ENCODE measurements around the gene RNF220.

The RNF220 gene

DNA sequence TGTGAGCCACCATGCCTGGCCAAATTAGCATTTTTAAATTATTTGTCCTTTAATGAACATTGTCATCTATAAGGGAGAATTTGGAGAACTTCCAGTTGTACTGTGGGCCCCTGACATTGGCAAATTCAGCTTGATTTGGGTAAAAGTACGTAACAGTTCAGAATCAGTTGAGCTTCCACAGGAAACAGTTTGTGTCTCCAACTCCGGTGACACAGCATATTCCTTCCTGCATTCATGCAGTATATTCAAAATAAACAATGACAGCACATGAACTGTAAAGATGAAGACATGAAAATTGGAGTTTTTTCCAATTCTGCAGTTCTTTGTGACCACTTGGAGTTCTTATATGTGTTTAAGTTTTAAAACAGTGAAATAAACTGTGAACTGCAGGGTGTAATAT is 28.2 kb downstream of the RNF220 start:
- Histone ChIP-seq H3K27ac (no peak overlapping the region), H3K4me3 (no peak overlapping the region)
- TF ChIP-seq, protein P1, sequence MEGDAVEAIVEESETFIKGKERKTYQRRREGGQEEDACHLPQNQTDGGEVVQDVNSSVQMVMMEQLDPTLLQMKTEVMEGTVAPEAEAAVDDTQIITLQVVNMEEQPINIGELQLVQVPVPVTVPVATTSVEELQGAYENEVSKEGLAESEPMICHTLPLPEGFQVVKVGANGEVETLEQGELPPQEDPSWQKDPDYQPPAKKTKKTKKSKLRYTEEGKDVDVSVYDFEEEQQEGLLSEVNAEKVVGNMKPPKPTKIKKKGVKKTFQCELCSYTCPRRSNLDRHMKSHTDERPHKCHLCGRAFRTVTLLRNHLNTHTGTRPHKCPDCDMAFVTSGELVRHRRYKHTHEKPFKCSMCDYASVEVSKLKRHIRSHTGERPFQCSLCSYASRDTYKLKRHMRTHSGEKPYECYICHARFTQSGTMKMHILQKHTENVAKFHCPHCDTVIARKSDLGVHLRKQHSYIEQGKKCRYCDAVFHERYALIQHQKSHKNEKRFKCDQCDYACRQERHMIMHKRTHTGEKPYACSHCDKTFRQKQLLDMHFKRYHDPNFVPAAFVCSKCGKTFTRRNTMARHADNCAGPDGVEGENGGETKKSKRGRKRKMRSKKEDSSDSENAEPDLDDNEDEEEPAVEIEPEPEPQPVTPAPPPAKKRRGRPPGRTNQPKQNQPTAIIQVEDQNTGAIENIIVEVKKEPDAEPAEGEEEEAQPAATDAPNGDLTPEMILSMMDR (IDR thresholded peaks at IDR 0.05), result no peak
- DNase-seq (ENCODE audit: low spot score), result no peak

DNA sequence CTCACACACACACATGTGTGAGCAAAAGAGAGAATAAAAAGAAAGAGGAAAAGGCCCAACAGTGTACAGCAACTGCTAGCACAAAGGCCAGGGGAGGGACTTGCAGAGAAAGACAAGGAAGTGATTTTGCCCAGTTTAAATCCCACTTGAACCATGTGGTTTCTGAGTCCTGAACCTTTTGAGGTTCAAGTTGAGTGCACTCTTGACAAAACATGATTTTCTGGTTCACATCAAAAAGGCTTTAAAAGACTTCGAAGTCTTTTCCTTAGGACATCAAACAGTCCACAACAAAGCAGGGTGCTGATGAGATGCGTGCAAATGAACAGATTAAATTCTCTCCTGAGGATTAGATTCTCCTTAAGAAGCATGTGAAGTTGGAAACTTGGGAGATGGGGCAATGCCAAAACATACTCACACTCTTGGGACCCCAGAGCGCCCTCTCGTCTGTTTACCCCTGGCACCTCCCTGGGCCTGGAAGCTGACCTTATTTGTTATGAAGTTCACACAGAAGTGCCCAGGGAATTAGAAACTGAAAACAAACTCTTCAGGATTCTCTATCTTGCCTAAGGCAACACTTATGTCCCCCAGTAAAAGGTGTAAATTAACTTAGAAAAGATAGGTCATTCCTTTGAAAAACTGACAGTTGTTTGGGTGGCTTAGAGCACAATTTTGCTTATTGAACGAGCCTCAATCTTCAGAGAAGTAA is 31.5 kb downstream of the RNF220 start:
- no peak for DNase-seq (ENCODE audit: low spot score)
- TF ChIP-seq, protein P1 (IDR thresholded peaks at IDR 0.05), result no peak
- Histone ChIP-seq H3K4me3 (no peak overlapping the region), H3K27ac (no peak overlapping the region)

DNA sequence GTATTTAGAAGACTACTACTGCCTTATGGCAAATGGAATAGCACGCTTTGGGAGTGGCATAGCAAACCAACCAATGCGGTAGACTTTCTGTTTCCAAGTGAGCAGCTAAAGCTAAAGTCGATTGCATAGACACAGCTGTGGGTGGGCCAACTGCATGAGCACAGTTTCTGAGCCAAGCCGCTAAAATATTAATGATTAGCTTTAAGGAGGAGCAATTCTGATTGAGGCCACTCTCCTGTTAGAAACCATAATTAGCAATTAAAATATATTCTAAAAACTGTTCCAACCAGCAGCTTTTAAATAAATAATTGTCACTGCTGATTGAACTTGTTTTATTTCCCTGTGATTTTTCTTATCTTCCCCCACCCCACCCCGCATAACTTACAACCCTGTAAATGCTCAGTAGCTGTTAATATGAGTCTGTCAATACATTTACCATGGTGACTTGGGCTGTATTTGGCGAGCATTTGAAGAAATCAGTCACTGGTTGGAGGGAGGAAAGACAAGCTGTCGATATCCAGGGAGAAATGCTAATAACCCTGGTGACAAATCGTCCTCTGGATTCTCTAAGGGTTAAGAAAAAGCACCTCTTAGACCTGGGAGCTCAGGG is 32.2 kb downstream of the RNF220 start:
- DNase-seq (ENCODE audit: low spot score), result no peak
- Histone ChIP-seq H3K4me3 (no peak overlapping the region), H3K27ac (no peak overlapping the region)
- TF ChIP-seq, protein P1 (IDR thresholded peaks at IDR 0.05), result no peak

DNA sequence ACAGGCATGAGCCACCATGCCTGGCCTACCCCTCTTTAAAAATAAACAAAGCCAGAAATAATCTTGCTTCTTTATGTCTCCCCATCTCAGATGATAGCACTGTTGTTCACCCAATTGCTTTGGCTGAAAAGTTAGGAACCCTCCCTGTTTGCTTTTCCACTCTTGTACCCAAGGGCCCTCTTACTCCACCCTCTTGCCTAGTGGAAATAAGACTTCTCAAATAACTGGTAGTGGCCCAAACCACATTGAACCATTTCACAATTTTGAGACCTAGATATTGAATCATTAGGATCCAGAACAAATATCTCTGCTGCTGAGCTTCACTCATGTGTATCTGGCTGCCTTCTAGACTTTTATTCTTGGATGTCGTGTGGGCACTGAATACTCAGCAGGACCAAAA is 37.7 kb downstream of the RNF220 start:
- no peak for DNase-seq (ENCODE audit: low spot score)
- Histone ChIP-seq H3K4me3 (no peak overlapping the region), H3K27ac (no peak overlapping the region)
- TF ChIP-seq, protein P1 (IDR thresholded peaks at IDR 0.05), result no peak

DNA sequence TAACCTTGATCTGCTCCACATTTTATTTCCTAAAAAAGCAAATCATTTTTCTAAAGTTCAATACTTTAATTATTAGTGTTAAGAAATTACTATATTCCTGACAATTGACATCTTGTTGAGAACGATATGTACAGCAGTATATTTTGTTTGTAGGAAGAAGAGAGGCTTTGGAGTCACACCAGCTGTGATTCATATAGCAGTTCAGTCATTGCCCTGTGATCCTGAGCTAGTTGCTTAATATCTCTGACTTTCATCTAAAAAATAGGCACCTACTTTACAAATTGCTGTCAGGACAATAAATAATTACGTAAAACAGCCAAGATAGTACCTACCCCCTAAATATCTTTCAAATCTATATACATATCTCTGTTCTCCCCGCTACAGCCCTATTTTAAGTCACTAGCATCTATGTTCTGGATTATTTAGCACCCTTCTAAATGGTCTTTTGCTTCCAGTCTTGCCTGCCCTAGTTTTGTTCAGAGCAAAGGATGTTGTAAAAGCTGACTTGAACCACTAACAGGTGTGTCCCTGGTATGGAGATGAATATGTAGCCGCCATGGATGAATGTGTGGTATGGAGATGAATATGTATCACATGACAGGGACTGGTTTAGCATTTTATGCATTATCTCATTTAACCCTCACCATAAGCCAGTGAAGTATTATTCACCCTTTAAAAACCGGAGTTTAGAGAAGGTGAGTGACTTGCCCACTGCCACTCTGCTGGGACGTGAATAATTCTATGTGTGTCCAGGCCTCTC is 42.2 kb downstream of the RNF220 start:
- no peak overlapping the region for H3K27ac ChIP-seq
- no peak for DNase-seq (ENCODE audit: low spot score)
- TF ChIP-seq, protein P1 (IDR thresholded peaks at IDR 0.05), result no peak
- no peak overlapping the region for H3K4me3 ChIP-seq

DNA sequence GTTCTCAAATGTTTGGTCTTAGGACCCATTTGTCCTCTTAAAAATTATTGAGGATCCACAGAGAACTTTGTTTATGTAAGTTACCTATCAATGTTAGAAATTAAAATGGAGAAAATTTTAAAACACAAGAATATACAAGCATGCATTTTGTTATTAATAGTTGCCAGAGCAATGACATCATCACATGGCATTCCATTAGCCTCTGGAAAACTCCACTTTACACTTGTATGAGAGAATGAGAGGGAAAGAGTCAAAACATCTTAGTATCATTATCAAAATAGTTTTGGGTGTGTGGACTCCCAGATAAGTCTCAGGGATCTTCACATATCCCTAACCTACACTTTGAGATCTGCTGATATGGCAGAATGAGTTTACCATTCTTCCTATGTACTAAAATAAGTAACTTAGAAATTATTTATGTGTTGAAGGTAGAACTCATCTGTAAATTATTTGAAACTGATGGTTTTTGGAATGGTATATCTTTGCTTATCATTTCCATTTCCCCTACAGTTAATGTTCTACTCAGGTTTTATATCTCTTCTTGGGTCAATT is 48.8 kb downstream of the RNF220 start:
- TF ChIP-seq, protein P1 (IDR thresholded peaks at IDR 0.05), result no peak
- H3K4me3 ChIP-seq, result no peak overlapping the region
- no peak overlapping the region for H3K27ac ChIP-seq
- DNase-seq (ENCODE audit: low spot score), result no peak

All from coronary artery (tissue), 2 donors.